ENCODE results near the gene TLR1. TPM values are rescaled to one million over a fixed set of nuclear protein-coding genes. Genes with fewer than 3 reads are reported as not detected.

TLR1 gene
- polyA plus RNA-seq, 1 experiment = 0.05 TPM

DNA sequence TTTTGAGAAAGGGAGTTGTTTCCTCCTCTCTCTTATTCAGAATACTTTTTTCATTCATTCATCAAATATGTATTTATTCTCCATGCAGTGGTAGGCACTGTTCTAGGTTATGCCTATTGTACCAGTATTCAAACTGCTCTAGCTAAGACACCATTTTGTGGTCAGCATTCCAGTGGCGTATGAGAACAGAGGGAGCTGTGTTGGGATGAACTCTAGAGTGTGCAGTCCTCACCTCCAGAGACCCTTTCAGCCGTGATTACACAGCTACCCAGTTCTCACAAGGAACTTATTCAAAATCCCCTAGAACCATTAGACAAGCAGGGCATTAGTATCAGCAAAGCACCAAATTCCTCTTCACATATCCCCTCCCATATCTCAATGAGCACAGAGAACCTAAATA is 4.2 kb downstream of the TLR1 start:
- no peak for DNase-seq (ENCODE audit: low read depth)
- H3K27me3 ChIP-seq (ENCODE audit: control insufficient read depth, insufficient read depth, low read length) = peaks cover 1% of the 10 kb centered on the region; the same call in 1 of the 2 replicates
- H3K4me3 ChIP-seq (ENCODE audit: low read depth, low read length) = no peak overlapping the region
- TF ChIP-seq, protein P1, sequence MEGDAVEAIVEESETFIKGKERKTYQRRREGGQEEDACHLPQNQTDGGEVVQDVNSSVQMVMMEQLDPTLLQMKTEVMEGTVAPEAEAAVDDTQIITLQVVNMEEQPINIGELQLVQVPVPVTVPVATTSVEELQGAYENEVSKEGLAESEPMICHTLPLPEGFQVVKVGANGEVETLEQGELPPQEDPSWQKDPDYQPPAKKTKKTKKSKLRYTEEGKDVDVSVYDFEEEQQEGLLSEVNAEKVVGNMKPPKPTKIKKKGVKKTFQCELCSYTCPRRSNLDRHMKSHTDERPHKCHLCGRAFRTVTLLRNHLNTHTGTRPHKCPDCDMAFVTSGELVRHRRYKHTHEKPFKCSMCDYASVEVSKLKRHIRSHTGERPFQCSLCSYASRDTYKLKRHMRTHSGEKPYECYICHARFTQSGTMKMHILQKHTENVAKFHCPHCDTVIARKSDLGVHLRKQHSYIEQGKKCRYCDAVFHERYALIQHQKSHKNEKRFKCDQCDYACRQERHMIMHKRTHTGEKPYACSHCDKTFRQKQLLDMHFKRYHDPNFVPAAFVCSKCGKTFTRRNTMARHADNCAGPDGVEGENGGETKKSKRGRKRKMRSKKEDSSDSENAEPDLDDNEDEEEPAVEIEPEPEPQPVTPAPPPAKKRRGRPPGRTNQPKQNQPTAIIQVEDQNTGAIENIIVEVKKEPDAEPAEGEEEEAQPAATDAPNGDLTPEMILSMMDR (IDR thresholded peaks at IDR 0.05; ENCODE audit: insufficient read depth, low read depth, low read length) = no peak
- ChIA-PET POLR2A (no interaction called here), CTCF (interaction anchor here (0.9 to 2.3 kb wide), 3 partner anchors 14 to 40 kb away, joined by 3 to 10 read pairs (median 4); partner anchors contain the start of gene TLR10)
- H3K36me3 ChIP-seq (ENCODE audit: control insufficient read depth, insufficient read depth, low read length) = no peaks in the 10 kb centered on the region

DNA sequence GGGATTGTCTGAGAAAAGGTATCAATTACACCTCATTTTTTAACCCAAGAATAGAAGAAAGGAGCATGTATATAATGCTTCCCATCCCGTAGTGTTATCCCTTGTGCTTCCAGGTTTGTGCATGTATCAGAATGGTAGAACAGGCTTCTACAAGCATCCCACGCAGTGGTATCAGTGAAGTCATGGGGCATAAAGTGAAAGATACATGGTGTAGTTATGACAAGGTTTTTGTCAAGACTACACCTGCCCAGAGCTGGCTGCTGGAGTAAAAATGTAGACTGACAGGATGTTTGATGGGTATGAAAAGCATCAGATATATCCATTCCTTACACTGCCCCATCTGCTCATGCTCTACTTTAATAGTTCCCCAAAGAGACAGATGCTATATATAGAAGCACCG is 9.5 kb downstream of the TLR1 start:
- ChIA-PET CTCF (interaction anchor here (1.0 to 2.5 kb wide), 4 partner anchors 9 to 340 kb away, joined by 3 to 11 read pairs (median 6); partner anchors contain the start of gene TLR1), POLR2A (no interaction called here)
- DNase-seq (ENCODE audit: low read depth) = no peak
- Histone ChIP-seq H3K36me3 (ENCODE audit: control insufficient read depth, insufficient read depth, low read length) (no peaks in the 10 kb centered on the region), H3K4me3 (ENCODE audit: low read depth, low read length) (no peak overlapping the region), H3K27me3 (ENCODE audit: control insufficient read depth, insufficient read depth, low read length) (peaks cover 8% of the 10 kb centered on the region)
- TF ChIP-seq, protein P1 (IDR thresholded peaks at IDR 0.05; ENCODE audit: insufficient read depth, low read depth, low read length) = no peak

DNA sequence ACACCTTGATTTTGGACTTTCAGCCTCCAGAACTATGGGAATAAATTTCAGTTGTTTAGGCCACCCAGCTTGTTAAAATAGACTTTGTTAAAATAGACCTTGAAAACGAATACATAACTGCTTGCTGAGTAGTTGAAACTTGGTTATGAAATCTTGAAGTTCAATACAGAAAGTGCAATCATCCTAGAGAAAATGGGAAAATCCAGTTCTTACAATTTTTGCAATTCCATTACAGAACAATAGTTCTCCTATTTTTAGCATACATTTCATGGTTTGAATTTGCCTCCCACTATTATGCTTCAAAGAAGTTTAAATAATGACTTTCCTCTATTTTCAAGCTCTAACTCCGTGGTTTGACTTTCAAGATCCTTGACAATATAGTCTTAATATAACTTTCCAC is 10.5 kb downstream of the TLR1 start:
- H3K4me3 ChIP-seq (ENCODE audit: low read depth, low read length) = no peak overlapping the region
- TF ChIP-seq, protein P1 (IDR thresholded peaks at IDR 0.05; ENCODE audit: insufficient read depth, low read depth, low read length) = no peak
- POLR2A ChIA-PET = no interaction called here
- CTCF ChIA-PET = interaction anchor here (1.0 to 2.5 kb wide), 4 partner anchors 10 to 341 kb away, joined by 3 to 11 read pairs (median 4); partner anchors contain the start of genes TLR1 and TLR10
- H3K27me3 ChIP-seq (ENCODE audit: control insufficient read depth, insufficient read depth, low read length) = peaks cover 8% of the 10 kb centered on the region
- DNase-seq (ENCODE audit: low read depth) = no peak
- H3K36me3 ChIP-seq (ENCODE audit: control insufficient read depth, insufficient read depth, low read length) = no peaks in the 10 kb centered on the region

DNA sequence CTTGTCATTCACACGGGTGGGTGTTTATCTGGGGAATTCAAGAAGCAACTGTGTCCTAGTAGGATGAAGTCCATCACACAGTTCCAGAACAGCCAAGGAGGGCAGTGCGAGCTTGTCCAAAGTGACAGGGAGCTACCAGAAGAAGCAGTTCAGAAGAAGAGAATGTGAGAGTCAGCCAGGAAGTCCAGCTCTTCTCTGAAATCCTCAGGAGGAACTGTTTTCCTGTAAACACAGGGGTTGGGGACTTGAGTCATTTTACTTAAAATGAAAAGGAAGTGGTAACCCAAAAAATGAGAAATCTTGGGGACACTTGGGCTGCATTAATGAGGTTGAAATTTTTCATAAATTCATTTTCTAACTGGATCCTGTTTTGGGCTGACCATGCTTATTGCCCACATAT is 13.6 kb downstream of the TLR1 start:
- TF ChIP-seq, protein P1 (IDR thresholded peaks at IDR 0.05; ENCODE audit: insufficient read depth, low read depth, low read length) = no peak
- ChIA-PET POLR2A (no interaction called here), CTCF (interaction anchor here (2.0 to 2.8 kb wide), 2 partner anchors 8 to 14 kb away, joined by 9 to 20 read pairs; partner anchors contain the start of genes TLR1 and TLR10)
- Histone ChIP-seq H3K36me3 (ENCODE audit: control insufficient read depth, insufficient read depth, low read length) (no peaks in the 10 kb centered on the region), H3K27me3 (ENCODE audit: control insufficient read depth, insufficient read depth, low read length) (peaks cover 7% of the 10 kb centered on the region), H3K4me3 (ENCODE audit: low read depth, low read length) (no peak overlapping the region)
- DNase-seq (ENCODE audit: low read depth) = no peak

DNA sequence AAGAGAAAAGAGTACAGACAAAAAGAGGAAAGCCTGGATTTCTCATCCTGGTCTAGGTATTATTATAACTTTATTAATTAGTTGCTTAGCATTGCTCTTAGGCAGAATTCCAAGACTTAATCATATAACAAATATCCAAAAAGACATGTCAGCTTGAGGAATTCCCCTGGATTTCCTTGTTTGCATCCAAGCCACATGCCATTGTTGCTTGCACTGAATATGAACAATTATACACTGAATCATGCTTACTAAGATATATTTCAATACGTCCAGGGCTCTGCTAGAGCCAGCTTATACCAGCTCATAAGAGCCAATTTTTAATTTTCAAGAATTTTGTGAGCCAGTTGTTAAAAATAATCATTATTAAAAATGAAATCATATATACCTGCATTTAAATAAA is 16.3 kb downstream of the TLR1 start:
- TF ChIP-seq, protein P1 (IDR thresholded peaks at IDR 0.05; ENCODE audit: insufficient read depth, low read depth, low read length) = no peak
- no peak for DNase-seq (ENCODE audit: low read depth)
- POLR2A ChIA-PET = no interaction called here

More for the DNA sequence above, 16.3 kb downstream of the TLR1 start:
- Histone ChIP-seq H3K4me3 (ENCODE audit: low read depth, low read length) (no peak overlapping the region), H3K36me3 (ENCODE audit: control insufficient read depth, insufficient read depth, low read length) (no peaks in the 10 kb centered on the region), H3K27me3 (ENCODE audit: control insufficient read depth, insufficient read depth, low read length) (peaks cover 5% of the 10 kb centered on the region)
- CTCF ChIA-PET = interaction anchor here (0.7 to 2.3 kb wide), 3 partner anchors 14 to 29 kb away, joined by 3 to 11 read pairs (median 4); no protein-coding TSS in a partner anchor

Data from BJ (cell line).